ENCODE measurements around the gene PTPRN2.

PTPRN2 gene

GRCh38 chr7:157844141-157844540 lies 743.5 kb downstream of the PTPRN2 start:
- peaks cover 7% of the 10 kb centered on the region for H3K27me3 Mint-ChIP-seq
- H3K4me3 Mint-ChIP-seq = no peak overlapping the region
- H3K4me1 Mint-ChIP-seq (ENCODE audit: low read depth) = no peaks in the 10 kb centered on the region
- no peaks in the 10 kb centered on the region for H3K9me3 Mint-ChIP-seq
- no peaks in the 10 kb centered on the region for H3K36me3 Mint-ChIP-seq (ENCODE audit: low read depth)
- H3K27ac Mint-ChIP-seq = no peak overlapping the region
- no peak for DNase-seq

- Mint-ChIP-seq H3K4me3 (no peak overlapping the region), H3K4me1 (ENCODE audit: low read depth) (no peaks in the 10 kb centered on the region), H3K27me3 (peaks cover 7% of the 10 kb centered on the region), H3K9me3 (no peaks in the 10 kb centered on the region), H3K27ac (no peak overlapping the region), H3K36me3 (ENCODE audit: low read depth) (no peaks in the 10 kb centered on the region)
- DNase-seq = no peak
Observed at GRCh38 chr7:157843336-157844140, 744.1 kb downstream of the PTPRN2 start.

GRCh38 chr7:157841773-157842370 lies 745.8 kb downstream of the PTPRN2 start:
- peaks cover 7% of the 10 kb centered on the region for H3K27me3 Mint-ChIP-seq
- DNase-seq = no peak
- no peak overlapping the region for H3K27ac Mint-ChIP-seq
- no peak overlapping the region for H3K4me3 Mint-ChIP-seq
- no peaks in the 10 kb centered on the region for H3K9me3 Mint-ChIP-seq
- H3K4me1 Mint-ChIP-seq (ENCODE audit: low read depth) = no peaks in the 10 kb centered on the region
- H3K36me3 Mint-ChIP-seq (ENCODE audit: low read depth) = no peaks in the 10 kb centered on the region

- Mint-ChIP-seq H3K4me3 (no peak overlapping the region), H3K27ac (no peak overlapping the region), H3K9me3 (no peaks in the 10 kb centered on the region), H3K27me3 (peaks cover 7% of the 10 kb centered on the region), H3K4me1 (ENCODE audit: low read depth) (no peaks in the 10 kb centered on the region), H3K36me3 (ENCODE audit: low read depth) (no peaks in the 10 kb centered on the region)
- DNase-seq = no peak
Observed at GRCh38 chr7:157840914-157841772, 746.5 kb downstream of the PTPRN2 start.

DNA sequence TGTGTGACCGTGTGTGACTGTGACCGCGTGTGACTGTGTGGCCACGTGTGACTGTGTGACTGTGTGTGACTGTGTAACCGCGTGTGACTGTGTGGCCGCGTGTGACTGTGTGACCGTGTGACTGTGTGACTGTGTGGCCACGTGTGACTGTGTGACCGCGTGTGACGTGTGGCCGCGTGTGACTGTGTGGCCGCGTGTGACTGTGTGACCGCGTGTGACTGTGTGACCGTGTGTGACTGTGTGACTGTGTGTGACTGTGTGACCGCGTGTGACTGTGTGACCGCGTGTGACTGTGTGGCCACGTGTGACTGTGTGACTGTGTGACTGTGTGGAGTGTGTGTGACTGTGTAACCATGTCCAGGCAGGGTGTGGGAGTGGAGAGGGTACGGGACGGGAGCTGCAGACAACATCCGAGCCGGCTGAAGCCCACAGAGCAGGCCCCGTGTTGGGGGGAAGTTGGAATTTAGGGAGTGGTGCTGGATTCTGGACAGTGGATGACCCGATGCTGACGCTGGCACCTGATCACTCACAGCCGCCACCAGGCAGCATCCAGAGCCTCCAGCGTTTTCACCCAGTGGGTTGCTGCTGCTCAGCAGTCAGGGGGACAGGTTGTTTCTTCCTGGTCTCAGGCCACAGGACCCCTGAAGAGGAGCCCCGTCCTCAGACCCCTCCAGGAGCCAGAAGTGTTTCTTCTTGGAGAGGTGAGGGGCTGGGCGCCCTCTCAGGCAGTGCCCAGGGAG lies 747.3 kb downstream of the PTPRN2 start:
- no peaks in the 10 kb centered on the region for H3K9me3 Mint-ChIP-seq
- H3K27ac Mint-ChIP-seq = no peak overlapping the region
- no peaks in the 10 kb centered on the region for H3K4me1 Mint-ChIP-seq (ENCODE audit: low read depth)
- H3K27me3 Mint-ChIP-seq = peaks cover 7% of the 10 kb centered on the region
- no peak for DNase-seq
- no peaks in the 10 kb centered on the region for H3K36me3 Mint-ChIP-seq (ENCODE audit: low read depth)
- H3K4me3 Mint-ChIP-seq = no peak overlapping the region

- peaks cover 7% of the 10 kb centered on the region for H3K27me3 Mint-ChIP-seq
Observed at GRCh38 chr7:157839672-157840167, 747.9 kb downstream of the PTPRN2 start.

GRCh38 chr7:157839226-157839625 lies 748.4 kb downstream of the PTPRN2 start:
- no peak for DNase-seq
- H3K36me3 Mint-ChIP-seq (ENCODE audit: low read depth) = no peaks in the 10 kb centered on the region
- H3K9me3 Mint-ChIP-seq = no peaks in the 10 kb centered on the region

More at GRCh38 chr7:157839672-157840167, 747.9 kb downstream of the PTPRN2 start:
- no peak for DNase-seq
- no peak overlapping the region for H3K4me3 Mint-ChIP-seq
- H3K27ac Mint-ChIP-seq = no peak overlapping the region
- no peaks in the 10 kb centered on the region for H3K4me1 Mint-ChIP-seq (ENCODE audit: low read depth)
- H3K36me3 Mint-ChIP-seq (ENCODE audit: low read depth) = no peaks in the 10 kb centered on the region
- H3K9me3 Mint-ChIP-seq = no peaks in the 10 kb centered on the region

GRCh38 chr7:157837561-157837960 lies 750.1 kb downstream of the PTPRN2 start:
- Mint-ChIP-seq H3K36me3 (ENCODE audit: low read depth) (no peaks in the 10 kb centered on the region), H3K4me3 (no peak overlapping the region), H3K27me3 (no peaks in the 10 kb centered on the region), H3K27ac (no peak overlapping the region), H3K4me1 (ENCODE audit: low read depth) (no peaks in the 10 kb centered on the region), H3K9me3 (no peaks in the 10 kb centered on the region)
- no peak for DNase-seq

More at GRCh38 chr7:157839226-157839625, 748.4 kb downstream of the PTPRN2 start:
- Mint-ChIP-seq H3K27me3 (peaks cover 4% of the 10 kb centered on the region), H3K4me1 (ENCODE audit: low read depth) (no peaks in the 10 kb centered on the region), H3K4me3 (no peak overlapping the region), H3K27ac (no peak overlapping the region)

GRCh38 chr7:157837047-157837446 lies 750.6 kb downstream of the PTPRN2 start:
- no peaks in the 10 kb centered on the region for H3K36me3 Mint-ChIP-seq (ENCODE audit: low read depth)

DNA sequence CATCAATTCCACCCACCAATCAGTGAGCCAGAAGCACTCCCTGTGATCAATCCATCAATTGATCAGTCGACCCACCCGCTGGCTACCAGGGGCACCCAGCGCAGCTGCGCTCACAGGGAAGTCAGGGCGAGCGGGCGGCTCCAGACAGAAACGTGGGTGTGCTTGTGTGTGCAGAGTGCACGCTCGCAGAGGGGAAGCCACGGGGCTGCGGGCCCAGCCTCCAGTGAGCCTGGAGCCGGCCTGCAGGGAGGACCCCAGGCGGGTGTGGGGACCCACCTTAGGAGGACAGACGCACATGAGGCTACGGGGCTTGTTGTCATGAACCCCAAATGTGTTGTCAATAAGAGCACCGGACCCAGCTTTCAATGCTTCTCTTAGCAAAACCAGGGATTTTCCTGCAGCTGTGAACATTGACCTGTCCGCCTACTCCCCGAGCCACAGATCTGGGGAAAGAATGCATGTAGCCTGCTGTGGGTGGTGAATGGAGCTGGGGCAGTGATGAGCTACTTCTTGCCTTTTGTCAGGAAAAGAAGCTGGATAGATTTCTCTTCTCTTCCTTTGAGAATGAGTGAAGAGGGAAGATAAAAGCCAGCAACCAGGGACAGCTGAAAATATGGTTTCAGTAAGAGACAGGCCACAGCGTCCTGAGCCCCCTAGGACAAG lies 753.0 kb downstream of the PTPRN2 start:
- Mint-ChIP-seq H3K9me3 (no peaks in the 10 kb centered on the region), H3K36me3 (ENCODE audit: low read depth) (no peaks in the 10 kb centered on the region), H3K27me3 (peaks cover 3% of the 10 kb centered on the region), H3K4me1 (ENCODE audit: low read depth) (peaks cover 3% of the 10 kb centered on the region), H3K4me3 (no peak overlapping the region), H3K27ac (no peak overlapping the region)
- DNase-seq = no peak

More at GRCh38 chr7:157837047-157837446, 750.6 kb downstream of the PTPRN2 start:
- peaks cover 3% of the 10 kb centered on the region for H3K4me1 Mint-ChIP-seq (ENCODE audit: low read depth)
- no peak for DNase-seq
- no peaks in the 10 kb centered on the region for H3K9me3 Mint-ChIP-seq
- H3K27ac Mint-ChIP-seq = no peak overlapping the region
- no peak overlapping the region for H3K4me3 Mint-ChIP-seq
- no peaks in the 10 kb centered on the region for H3K27me3 Mint-ChIP-seq

DNA sequence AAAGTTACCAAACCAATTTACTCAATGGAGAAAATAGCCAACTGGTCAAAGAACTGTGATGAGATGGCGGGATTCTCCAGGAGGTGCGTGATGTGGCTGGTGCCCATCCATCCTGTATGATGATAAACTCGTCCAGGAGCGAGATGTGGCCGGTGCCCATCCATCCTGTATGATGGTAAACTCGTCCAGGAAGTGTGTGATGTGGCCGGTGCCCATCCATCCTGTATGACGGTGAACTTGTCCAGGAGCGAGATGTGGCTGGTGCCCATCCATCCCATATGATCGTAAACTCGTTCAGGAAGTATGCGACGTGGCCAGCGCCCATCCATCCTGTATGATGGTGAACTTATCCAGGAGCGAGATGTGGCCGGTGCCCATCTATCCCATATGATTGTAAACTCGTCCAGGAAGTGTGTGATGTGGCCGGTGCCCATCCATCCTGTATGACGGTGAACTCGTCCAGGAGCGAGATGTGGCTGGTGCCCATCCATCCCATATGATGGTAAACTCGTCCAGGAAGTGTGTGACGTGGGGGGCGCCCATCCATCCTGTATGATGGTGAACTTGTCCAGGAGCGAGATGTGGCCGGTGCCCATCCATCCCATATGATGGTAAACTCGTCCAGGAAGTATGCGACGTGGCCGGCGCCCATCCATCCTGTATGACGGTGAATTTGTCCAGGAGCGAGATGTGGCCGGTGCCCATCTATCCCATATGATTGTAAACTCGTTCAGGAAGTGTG lies 754.6 kb downstream of the PTPRN2 start:
- Mint-ChIP-seq H3K9me3 (no peaks in the 10 kb centered on the region), H3K36me3 (ENCODE audit: low read depth) (no peaks in the 10 kb centered on the region), H3K27ac (no peak overlapping the region), H3K4me1 (ENCODE audit: low read depth) (peaks cover 8% of the 10 kb centered on the region), H3K4me3 (no peak overlapping the region), H3K27me3 (peaks cover 3% of the 10 kb centered on the region)
- no peak for DNase-seq

DNA sequence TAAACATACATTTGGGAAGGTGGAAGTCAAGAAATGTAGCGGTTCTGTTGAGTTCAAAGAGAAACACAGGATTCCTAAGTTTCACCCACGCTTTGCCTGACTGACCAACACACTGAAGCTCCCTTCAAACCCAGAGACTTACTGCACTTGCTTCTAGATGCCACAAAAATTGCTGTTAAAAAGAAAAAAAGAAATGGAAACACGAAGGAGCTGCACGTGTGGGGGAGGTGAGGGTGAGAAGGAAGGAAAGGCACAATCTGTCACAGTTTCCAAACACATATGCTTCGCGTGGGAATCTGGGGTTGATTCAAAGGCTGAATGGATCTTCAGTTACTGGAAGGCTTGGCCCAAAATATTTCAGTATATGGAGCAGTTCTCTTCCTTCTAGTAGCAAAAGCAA lies 755.2 kb downstream of the PTPRN2 start:
- no peak overlapping the region for H3K27ac Mint-ChIP-seq
- H3K9me3 Mint-ChIP-seq = no peaks in the 10 kb centered on the region
- peaks cover 3% of the 10 kb centered on the region for H3K27me3 Mint-ChIP-seq
- H3K4me3 Mint-ChIP-seq = no peak overlapping the region
- no peaks in the 10 kb centered on the region for H3K36me3 Mint-ChIP-seq (ENCODE audit: low read depth)
- no peak for DNase-seq
- H3K4me1 Mint-ChIP-seq (ENCODE audit: low read depth) = peaks cover 15% of the 10 kb centered on the region

- H3K36me3 Mint-ChIP-seq (ENCODE audit: low read depth) = no peaks in the 10 kb centered on the region
- H3K9me3 Mint-ChIP-seq = no peaks in the 10 kb centered on the region
- H3K27me3 Mint-ChIP-seq = peaks cover 3% of the 10 kb centered on the region
- H3K4me3 Mint-ChIP-seq = no peak overlapping the region
- H3K4me1 Mint-ChIP-seq (ENCODE audit: low read depth) = peaks cover 19% of the 10 kb centered on the region
- DNase-seq = no peak
- no peak overlapping the region for H3K27ac Mint-ChIP-seq
Observed at GRCh38 chr7:157832006-157832405, 755.6 kb downstream of the PTPRN2 start.

All from activated T-cell treated with anti-CD3 and anti-CD28 coated beads, Interleukin-2, amount 50 U/mL, for 24 hours (primary cell).